NCI-H2227 (cell line): ENCODE data around the gene PRKCQ.

Experiments used
- DNase-seq: peaks from one replicate; lab custom pipeline; 2025; ENCODE audit not compliant: unreplicated experiment; lab: John Stamatoyannopoulos, UW

PRKCQ gene

DNA sequence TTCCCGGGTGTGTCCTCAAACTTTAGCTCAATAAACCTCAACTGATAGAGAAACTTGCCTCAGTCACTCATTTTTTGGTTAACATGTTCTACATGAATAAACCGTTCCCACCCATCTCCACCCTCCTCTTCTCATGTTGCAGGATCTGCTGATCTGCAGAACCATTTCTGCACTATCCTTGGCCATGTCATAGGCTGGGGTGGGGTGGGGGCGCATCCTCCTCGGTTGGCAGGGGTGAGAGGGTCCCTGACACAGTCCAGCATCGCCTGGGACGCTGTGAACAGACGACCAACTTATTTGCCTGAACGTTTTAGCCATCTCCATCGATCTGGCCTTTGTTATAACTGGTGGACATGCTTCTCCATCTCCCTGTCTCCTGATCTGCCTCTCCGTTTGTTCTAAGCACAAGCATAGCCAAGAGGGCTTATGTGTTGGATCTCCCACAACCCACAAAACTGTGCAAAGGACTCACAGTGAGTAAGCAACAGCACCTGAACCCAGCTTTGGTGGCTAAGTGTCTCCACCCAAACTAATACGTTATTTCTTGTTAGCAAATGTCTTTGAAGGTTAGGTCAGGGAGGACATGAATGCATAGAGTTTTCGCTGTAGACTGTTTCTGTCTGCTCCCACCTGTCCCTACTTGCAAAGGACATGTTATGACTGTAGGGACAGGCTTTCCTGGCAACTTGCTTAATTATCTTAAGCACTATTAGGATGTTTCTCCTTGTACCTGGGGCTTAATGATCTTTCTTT, 51.7 kb downstream of the PRKCQ start:
- no peak for DNase-seq

DNA sequence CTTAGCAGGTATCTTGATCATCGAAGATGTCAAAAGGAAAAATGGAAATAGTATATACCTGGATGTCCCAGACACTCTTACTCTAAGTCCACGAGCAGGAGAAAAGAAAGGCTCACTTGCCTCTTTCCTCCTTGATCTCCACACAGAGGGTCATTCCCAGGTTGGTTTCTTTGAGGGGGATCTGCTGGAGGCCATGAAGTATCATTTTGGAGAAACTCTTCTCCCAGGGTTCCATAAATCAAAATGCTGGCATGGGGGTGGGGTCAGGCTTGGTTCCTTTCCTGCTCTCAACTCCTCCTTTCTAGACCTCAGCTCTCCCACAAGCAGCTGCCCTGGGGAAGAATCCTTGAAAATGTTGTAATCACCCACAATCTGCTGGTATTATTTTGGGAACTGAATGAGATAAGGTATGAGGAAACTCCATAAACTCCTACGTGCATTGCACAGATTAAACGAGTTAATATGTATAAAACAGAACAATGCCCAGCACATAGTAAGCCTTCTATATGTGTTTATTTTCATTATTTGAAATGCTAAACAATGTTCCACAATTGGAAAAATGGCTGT, 54.4 kb downstream of the PRKCQ start:
- no peak for DNase-seq

DNA sequence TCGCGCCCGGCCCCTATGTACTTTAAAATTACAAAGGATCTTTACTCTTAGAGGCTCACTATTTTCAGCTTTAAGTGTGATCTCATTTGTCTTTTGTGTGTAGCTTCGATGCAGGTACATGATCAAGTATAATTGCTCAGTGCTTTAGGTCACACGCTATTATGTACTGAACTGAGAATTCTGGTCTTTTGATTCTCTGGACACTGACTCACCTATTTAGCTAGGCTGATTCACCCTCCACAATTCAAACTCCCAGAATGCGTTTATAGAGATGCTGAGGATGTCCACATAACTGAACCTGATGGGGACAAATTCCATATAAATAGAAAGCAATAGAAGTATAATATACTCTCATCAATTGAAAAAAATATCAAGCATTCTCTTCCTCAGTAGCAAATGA, 57.8 kb downstream of the PRKCQ start:
- DNase-seq: no peak

DNA sequence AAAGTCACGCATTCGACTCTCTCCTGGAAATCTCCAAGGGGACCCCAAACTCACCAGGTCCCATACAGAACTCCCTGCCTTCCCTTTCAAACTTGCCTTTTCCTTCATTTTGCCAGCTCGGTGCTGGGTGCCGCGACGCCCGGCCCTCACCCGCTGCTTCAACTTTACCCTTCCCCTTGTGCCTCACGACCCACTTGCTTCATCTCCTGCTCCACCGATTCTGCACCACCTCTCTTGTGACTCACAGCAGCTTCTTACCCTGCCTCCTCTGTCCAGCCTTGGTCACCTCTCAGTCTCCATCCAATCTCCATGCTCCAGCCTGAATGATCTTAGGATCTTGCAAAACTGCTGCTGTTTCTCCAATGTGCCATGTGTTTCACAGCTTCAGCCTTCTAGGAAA, 59.9 kb downstream of the PRKCQ start:
- no peak for DNase-seq

DNA sequence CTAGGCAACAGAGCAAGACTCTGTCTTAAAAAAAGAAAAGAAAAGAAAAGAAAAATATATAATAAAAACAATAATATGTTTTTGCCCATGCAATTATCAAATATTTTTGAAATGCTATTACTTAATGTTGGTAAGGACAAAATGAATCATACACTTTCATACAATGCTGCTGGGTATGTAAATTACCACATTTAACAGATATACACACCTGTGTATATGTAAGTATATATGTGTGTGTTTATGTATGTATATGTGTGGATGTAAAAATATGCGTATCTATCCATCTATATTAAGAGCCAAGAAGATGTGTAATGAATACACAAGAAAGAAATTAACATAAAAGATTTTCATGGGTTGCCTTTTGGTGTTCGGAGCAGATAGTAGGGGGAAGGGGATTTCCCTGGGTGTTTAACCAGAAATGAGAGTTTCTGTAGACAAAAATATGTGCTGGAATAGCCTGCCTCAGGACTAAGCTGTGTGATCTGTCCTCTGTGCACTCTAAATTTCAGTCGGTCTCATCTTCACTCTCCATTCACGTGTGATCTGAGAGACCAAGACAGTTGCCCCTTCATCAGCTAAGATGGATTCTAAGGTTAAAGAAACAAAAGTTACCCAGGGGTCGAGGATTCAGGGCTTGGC, 61.2 kb downstream of the PRKCQ start:
- no peak for DNase-seq

DNA sequence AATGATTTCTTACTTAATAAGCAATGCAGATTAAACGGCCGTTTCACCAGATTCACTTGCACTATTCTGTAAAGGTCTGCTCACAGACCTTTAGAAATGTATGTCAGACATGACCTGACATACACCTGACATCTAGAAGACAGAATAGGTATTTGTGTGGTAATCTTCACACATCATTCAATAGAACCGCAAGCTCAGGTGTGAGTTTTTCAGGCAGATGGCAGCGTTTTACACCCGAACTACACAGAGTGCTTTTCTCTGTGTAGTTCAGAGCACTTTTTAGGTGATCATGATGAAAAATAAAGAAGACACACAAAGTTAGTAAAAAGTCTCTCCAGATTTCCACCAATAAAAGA, 63.2 kb downstream of the PRKCQ start:
- no peak for DNase-seq

DNA sequence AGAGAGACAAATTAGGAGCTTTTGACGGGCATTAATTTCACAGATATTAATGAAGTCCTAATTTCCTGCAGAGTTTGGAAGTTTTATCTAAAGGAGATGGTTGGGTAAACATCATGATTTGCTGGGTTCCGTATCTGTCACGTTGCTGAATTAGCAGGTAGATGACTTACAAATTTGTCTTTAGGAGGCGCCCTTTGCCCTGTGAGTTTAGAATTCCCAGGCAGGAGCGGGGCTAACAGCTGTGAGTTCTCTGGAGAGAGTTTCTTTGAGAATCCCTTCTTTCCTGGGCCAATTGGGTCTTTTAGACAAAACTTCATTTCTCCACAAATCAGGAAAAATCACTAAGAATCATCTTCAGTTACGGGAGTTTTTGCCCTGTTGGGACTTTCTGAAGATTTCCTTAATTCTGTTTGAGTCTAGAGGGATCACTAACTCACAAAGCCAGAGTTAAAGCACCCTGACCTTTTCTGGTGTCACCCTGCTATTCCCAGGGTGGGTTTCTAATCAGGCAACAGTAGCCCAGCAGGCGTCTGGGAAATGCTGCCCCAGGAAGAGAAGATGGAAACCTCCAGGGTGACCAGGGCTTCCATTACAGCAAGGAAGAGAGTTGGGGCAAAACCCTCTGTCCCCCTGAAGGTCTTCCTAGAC, 63.7 kb downstream of the PRKCQ start:
- no peak for DNase-seq

DNA sequence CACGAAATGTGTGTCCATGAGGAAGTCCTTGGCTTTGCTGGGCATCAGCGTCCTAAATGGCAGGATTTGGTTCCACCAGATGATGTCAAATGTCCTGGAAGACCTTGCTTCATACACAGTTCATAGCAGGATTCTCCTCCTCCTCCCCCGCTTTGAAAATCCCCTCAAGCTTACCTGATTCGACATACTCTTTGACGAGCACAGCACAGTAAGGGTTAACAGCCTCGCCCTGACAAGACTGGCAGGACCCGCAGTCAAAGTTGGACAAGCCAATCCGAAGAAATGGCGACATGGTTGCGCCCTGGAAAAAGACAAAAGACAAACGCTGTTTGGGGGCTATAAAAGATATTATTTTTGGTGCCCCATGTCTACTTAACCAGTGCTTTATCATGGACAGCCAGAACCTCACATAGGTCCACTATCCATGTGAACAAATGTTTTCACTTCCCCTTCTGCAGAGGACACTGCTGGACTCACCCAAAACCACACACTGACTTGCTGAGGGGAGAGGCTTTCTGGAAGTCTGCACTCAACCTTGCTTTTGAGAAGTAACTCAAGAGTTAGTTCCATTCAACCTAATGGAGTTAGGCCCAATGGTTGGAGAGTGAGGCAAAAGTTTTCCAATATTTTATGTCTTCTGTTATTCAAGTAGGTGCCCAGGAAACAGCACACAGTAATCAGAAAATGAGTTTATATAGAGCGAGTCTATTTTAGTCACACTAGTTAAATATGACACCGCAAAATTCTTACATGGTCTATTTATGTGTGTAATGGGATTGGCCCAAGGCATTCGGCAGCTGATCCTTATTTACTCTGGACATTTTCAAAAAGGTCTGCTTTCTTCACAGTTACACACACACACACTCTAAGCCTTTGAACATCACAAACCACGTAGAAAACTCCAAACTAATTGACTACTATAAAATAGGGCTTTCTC, 65.0 kb downstream of the PRKCQ start:
- DNase-seq: no peak

DNA sequence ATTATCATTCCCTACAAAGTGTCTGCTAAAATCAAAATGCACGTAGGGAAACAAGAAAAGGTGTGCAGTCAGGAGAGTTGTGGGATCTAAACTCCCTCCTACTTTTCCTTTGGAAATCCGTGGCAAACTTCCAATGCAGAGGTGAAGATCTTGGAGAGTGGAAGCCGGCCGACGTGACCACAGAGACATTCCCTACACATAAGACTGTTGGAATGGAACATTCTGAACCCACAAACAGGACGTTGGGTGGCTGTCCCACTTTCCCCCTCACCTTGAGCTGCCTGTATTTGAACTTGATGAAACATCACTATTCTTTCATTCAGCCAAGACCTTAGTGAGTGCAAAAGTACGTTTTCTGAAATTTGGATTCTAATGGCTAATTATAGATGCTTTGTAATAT, 65.9 kb downstream of the PRKCQ start:
- no peak for DNase-seq

DNA sequence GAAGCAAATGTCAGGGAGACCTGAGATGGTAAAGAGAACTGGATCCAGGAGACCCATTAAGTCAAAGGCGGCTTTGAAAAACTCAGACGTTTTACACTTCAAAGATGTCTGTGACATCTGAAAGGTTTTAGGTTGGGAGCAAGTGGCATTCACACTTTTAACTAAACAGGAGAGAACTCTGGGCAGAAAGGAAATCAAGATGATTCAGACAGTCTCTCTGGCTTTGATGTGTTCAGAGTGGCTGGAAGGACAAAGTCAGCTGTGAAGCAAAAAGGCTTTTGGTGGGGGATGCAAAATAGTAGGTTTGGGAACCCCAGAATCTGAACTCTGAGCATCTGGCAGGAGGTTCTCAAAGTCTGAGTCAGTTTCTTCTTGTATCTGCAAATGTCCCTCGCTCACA, 66.6 kb downstream of the PRKCQ start:
- no peak for DNase-seq

DNA sequence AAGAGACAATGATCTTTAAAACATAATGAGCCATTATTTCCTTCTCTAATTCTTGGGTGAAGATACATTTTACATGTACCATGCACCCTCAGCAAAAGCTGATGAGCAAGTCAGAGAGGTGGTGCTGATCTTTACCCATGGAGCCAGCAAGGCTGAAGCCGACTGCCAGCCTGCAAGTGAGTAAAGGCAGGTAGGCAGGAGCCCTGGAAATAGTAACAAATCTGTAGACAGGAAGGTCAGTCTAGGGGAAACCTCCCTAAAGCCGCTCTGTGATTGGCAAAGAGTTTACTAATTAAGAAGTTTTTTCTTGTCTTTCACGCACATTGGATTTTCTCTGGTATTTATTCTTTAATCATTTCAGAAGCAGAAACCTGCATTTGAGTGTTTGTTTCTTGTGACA, 67.9 kb downstream of the PRKCQ start:
- no peak for DNase-seq

DNA sequence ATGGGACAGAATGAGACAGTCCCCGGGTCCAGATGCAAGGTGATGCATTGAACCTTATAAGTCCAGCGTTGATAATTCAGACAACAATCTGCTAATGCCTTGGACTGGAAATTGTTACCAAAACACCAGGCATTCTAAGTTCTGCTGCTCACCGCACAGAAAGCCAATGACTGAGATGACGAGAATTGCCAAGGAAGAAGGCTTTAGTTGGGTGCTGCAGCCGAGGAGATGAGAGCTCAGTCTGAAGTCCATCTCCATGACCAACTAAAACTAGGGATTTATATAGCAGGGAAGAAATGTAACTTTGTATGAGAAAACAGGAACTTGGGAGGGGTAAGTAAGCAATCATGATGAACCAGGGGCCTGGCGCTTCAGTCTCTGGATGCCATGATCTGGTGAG, 68.7 kb downstream of the PRKCQ start:
- DNase-seq: no peak

DNA sequence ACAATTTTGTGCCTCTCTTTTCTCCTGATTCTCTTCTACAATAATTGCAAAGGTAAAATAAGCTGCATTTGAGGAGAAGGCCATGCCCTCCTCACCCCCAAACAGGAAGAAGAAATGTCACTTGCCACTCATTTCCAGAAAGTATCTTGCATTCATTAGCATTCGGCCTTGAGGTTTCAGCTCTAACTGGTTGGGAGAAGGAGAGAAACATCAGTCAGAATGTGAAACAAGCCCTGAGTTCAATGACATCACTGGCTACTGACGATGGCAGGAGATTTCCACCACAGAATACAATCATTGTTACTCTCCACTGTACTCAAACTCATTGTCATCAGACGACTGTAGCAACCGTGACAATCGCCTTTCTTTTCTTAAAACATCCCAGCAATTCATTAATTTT, 72.8 kb downstream of the PRKCQ start:
- no peak for DNase-seq

DNA sequence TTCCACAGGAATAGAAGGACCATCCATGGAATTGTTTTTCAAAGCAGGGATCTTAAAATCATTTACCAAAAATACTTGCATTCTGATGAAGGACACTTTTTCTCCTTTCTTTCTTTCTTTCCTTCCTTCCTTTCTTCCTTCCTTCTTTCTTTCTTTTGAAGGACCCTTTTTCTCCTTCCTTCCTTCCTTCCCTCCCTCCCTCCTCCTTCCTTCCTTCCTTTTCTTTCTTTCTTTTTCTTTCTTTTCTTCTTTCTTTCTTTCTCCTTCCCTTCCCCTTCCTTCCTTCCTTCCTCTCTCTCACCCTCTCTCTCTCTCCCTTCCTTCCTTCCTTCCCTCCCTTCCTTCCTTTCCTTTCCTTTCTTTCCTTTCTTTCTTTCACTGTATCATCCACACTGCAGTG, 74.8 kb downstream of the PRKCQ start:
- DNase-seq: no peak

DNA sequence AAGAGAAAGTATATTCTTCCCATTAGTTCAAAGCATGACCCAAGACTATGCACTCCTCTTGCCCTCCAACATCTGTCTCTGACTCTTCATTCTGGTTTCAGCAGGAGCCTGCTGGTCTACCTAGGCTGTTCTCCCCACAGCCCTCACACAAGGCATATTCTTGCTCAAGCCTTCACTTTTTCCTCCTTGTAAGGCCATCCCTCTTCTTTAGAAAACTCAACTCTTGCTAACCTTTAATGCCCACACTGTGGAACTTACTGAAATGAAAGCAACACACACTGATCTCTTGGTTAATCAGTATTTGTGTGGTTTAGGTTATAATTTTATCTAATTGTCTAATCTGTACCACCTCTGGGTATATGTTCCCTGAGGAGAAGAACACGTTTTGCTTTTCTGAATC, 75.8 kb downstream of the PRKCQ start:
- no peak for DNase-seq

DNA sequence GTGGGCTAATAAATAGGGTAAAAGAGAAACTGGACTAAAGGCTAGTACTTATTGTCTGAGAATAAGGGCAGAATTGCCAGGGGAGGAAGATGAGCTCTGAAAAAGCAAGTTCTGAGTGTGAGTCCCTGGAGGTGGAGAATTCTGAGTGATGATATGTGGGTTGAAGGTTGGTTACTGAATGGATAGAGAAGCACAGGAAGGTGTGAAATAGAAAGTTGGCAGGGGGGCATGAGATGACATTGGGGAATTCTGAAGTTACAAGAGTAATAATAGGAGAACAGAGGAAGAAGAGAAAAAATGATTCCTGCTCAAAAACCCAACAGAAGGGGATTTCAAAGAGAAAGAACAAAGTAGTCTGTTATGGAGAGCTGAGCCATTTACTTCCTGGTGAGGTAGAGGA, 76.9 kb downstream of the PRKCQ start:
- no peak for DNase-seq

DNA sequence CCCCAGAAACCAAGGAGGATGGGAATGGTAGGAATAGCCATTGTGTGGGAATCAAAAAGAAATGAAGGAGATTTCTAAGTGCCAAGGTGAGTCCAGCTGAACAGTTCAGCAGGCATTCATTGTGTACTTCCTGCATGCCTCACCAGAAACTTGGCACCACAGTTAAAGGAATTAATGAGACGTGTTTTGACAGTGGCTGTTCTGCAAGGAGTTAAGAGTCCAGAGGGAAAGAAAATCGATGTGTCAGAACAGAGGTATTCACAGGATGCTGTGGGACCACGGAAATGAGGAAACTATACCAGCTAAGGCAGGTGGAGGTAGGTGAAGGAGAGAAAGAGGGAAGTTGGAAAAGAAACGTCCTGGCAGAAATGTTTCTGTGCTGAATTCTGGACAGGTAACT, 78.1 kb downstream of the PRKCQ start:
- DNase-seq: no peak

DNA sequence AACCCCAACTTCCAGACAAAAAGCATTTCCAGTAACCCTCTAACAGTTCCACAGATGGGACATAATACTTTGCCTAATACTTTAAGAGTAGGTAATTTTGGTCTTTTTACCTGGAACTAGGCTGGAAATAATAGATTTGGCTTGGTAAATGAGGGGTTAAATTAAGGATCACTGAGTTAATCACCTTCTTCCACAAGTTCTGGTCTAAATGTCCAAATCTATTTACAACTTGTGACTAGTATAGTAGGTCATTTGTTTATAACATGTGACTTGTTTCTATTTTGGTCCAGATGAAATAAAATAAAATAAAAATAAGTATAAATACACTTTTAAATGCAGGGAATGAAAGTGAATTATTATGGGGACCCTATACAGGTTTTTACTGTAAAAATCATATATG, 80.1 kb downstream of the PRKCQ start:
- DNase-seq: no peak

DNA sequence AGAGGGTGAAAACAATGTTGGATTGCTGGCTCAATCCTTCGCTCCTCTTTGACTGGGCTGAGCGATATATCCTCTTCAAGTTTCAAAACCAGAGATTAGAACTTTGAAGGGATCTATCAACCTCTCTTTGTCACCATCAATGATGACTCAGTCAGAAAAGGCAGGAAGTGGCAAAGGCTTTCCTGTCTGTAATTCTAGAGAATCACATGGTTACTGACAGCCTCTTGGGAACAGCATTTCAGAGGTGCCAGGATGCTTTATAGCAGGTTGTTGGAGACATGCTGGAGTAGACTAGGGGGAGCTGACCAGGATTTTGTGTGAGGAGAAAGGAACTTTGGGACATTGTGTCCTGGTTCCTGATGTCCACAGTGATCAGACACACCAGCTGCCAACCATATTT, 81.3 kb downstream of the PRKCQ start:
- no peak for DNase-seq

DNA sequence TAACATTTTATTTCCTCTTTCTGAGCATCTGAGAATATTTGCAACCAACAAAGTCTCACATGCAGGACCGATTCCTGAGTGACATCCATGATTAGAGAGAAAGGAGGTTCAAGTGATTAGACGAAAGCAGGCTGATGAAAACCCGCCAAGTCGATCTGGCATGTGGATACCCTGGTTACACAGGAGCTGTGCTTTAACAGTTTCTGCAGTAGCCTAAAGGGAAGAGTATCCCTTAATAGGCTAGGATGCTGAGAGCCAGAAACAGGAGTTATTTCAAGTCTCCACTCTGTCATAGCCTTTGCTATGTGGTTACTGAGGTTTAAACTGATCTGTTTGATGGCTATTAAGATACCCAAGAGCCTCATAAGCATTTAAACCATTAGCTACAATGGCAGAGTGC, 82.5 kb downstream of the PRKCQ start:
- DNase-seq: no peak

DNA sequence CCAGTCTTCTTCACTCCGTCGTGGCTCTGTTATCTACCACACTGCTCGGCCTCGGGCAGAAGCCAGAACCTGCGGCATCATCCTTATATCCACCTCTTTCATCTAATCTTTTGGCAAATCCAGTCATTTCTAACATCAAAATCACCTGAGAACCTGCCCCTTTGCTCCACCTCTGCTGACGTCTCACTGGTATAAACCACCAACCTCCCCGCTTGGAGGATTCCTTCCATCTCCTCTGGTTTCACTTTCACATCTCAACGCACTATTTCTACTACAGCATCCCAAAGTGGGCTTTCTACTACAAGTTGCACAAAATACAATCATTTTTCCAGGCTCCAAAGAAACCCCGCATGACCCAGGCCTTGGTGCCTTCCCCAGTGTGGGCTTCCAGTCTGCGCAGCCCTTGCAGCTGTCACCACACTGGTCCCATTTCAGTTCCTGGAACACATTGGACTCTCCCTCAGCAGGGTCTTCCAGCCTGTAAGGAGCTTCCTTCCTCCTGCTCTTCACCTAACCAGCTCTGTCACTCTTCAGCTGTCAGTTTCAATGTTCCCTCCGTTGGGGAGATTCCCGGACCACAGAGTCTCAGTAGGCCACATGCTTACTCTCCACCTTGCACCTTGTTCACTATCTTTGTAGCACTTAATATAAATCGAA, 85.0 kb downstream of the PRKCQ start:
- no peak for DNase-seq
